NCI-H526 treated with DMSO at 0.1 percent for 48 hours (cell line): ENCODE data around the gene COPS9.
A peak's percentile ranks its signal among the peaks of the same experiment; 100 is the strongest.

ENCODE experiments used
- DNase-seq: peaks from one replicate; lab custom pipeline; 2025; lab: John Stamatoyannopoulos, UW

The COPS9 gene

DNA sequence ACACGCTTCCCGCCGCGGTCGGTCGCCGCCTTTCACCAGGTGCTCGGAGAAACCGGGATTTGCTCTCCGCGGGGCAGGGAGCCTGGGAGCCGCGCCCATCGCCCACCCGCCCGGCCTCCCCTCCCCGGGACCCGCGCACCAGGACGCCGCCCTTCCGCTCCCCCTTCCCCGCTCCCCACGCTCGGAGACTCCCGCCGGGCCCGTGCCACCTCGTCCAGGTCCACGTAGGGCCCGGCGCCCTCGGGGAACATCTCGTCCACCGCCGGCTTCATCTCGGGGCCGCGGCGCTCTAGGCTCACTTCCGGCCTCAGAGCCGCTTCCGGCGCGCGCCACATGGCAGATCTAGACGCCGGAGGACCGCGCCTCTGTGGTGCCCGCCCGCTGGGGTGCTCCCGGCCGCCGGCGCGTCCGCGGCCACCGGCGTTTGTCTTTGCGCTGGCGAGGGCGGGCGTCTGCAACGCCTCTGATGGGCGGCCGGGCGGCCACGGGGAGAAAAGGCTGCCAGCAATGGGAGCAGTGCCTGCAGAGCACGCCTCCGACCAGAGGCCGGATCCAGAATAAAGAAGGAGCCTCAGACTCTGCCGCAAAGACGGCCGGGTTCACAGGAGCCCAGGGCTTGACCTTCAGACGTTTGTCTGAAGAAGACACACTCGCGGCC is at the start of gene COPS9:
Gene COPS9 (minus strand): TSS at position 293 of the 658 bp plus-strand sequence. CDS start 21 bp downstream, at position 272.
- DNase-seq = peak; percentile 71

- no peak for DNase-seq
Observed at GRCh38 chr2:240184656-240185055, 48.6 kb upstream of the COPS9 start.

DNA sequence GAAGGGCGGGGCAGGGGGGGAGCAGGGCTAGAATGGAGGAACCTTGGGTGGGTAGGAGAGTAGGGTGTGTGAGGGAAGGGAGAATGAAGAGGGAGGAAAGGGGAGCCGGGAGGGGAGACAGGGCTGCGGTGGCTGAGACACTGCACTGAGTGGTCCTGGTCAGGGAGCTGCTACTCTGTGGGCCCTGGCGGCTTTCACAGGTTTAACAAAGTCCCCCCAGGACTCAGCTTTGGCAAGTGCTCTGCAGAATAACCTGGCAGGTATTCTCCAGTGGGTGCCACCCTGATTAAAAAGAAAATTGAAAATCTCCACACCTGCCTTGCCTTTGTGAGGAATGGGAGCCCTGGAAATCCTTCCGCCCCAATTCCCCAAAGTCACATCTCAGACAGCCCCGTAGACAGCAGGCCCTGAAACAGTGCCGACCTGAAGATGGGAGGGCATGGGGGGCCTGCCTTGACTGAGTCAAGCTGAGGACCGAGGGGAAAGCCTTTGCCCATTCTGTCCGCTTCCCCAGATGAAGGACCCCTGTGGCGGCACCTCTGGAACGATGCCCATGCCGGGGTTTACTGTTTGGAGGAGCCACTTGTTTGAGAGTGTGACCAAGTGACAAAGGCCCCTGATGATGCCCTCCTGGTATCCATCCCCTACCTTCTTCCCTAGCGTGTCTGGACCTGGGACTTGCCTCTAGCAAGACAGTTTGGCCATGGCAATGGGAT is 47.9 kb upstream of the COPS9 start:
- no peak for DNase-seq

GRCh38 chr2:240183006-240183874 is 47.1 kb upstream of the COPS9 start:
- DNase-seq = no peak

- DNase-seq = no peak
Observed at GRCh38 chr2:240182476-240182875, 46.4 kb upstream of the COPS9 start.

- no peak for DNase-seq
Observed at GRCh38 chr2:240182001-240182400, 45.9 kb upstream of the COPS9 start.

DNA sequence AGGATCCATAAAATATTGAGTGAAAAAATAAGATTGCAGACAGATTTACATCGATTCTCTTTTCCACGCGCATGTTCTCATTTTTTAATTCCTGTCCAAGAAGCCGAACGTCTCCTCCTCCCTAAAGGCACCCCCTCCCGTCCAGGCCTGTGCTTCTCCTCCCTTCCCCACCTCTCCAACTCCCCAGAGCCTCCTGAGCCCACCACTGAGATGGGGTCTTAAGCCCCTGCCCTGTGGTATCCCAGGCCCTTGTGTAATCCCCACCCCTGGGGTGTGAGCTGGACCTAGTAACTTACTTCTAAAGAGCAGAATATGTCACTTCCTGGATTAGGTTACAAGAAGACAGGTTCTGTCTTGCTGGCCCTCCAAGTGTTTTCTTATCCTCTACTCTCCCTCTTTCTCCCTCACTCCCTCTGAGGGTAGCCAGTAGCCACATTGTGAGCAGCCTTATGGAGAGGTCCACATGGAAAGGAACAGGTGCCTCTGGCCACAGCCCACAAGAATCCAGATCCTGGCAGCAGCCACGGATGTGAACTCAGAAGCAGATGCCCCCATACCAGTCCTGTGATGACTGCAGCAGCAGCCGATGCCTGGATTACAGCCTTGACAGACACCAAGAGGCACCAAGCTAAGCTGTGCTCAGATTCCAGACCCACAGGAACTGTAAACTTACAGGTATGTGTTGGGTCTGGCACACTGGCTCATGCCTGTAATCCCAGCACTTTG is 44.0 kb upstream of the COPS9 start:
- DNase-seq = no peak

- no peak for DNase-seq
Observed at GRCh38 chr2:240179186-240179815, 43.2 kb upstream of the COPS9 start.

DNA sequence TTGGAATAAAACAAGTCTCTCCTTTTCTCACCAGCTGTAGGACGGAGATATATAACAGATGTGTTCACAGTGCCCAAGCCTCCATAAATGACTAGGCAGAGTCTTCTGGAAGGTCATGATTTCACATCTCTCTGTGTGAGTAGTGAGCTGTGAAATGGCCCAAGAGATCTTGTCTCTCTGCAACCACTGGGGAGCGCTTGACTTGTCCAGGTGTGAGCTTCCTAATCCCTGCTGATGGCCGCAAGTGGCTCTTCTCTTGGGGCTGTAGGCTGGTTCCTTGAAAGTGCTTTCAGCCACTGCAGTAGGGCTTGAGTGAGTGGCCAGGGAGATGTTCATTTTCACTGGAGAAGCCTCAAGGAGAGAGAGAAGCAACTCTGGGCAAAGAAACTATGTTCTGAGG is 42.5 kb upstream of the COPS9 start:
- no peak for DNase-seq

GRCh38 chr2:240174496-240174895 is 38.4 kb upstream of the COPS9 start:
- no peak for DNase-seq

DNA sequence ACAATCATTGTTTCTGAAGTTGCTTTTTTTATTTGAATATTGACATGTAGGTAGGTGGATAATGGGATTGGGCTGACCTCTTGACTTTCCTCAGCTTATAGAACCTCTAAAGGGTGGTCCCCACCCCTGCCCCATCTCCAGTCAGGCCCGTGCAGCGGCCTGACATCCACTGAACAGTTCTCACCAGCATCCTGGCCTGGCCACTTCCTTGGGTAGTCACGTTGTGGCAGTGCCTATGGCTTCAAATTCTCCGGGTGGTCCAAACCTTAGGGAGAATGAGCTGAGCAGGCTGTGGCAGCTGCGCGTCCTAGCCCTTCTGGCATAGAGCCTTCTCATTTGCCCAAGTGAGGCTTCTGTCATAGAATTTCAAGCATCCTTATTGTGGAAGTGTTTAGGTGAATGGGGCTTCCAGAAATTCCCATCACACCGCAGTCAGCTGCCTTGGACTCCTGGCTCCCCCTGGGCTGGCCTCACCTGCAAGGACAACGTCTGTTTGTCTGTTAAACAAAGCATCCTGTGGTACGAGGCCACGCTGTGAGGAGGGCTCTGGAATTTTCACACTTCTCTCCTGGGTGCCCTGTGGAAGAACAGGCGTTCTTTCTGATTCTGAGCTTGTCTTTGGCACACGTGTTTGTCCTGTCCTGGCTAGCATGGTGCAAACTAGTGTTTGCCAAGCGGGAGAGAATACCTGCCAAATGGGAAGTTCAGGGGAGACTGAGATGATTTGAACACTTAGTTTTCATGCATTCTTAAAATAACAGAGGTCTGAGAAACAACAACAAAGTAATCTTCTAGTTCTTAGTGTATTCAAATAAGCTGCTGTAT is 36.2 kb upstream of the COPS9 start:
- DNase-seq = no peak

GRCh38 chr2:240170883-240171282 is 34.8 kb upstream of the COPS9 start:
- DNase-seq = no peak

GRCh38 chr2:240170354-240170735 is 34.2 kb upstream of the COPS9 start:
- DNase-seq = no peak

DNA sequence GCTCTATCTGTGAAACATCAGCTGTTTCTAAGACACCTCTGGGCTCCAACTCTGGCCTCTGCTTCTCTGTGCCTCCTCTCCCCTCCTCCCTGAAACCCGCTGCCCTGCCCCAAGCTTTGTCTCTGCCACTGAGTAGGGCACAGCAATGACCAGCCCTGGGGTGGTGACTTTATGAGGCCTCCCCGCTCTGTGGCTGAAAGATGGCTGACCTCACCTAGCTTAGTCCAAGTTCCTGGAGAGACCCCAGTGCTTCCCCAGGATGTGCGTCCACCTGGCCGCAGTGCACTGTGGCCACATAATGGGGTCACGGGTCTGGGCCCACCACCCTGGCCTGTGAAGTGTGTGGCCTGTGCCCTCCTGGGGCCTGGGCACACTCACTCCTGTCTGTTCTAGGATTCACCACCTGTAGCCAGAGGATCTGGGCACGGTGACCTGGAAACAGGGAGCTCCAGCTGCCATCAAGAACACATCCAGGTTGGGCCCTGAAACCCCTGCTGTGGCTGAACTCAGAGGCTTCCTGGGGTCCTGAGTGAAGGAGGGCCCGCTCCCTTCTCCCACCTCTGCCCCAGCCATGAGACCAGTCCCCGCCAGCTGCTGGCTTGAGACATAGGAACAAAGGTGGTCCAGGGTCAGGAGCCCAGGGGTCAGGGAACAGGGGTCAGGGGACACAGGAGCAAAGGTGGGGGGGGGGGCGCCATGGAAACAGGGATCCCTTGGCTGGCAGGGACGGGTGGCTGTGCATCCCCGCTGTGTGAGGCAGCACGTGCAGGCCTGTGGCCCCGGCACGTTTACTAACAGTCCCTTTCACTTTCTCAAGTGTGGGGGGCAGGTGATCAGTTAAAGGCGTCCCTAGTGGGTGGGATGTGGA is 33.6 kb upstream of the COPS9 start:
- DNase-seq = no peak

GRCh38 chr2:240168546-240169361 is 32.6 kb upstream of the COPS9 start:
- DNase-seq = no peak

DNA sequence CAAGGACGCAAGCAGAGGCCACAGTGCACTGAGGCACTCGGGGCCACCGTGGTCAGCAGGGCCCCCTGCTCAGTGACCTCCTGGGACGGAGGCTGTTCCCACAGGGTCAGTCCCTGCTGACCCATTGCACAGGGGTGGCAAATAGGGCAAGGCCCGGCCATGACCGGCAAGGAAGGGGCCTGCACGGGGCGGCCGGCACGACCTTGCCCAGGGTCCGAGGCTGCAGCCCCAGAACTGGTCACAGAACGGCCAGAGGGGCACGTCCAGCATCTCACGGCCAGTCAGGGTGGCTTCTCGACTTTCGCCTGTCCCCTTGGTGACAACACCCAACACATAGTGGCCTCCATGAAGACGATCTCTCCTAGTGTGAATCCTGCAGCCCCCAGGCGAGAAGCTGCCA is 31.9 kb upstream of the COPS9 start:
- no peak for DNase-seq

- no peak for DNase-seq
Observed at GRCh38 chr2:240167588-240167880, 31.4 kb upstream of the COPS9 start.

- DNase-seq = no peak
Observed at GRCh38 chr2:240166761-240167587, 30.9 kb upstream of the COPS9 start.
